ENCODE data around the gene SP8.

Gene SP8

GRCh38 chr7:20793248-20793647, 6.6 kb upstream of the SP8 start:
- Mint-ChIP-seq H3K4me3 (no peak overlapping the region), H3K9me3 (peaks cover 3% of the 10 kb centered on the region), H3K27me3 (ENCODE audit: low read depth) (peaks cover 95% of the 10 kb centered on the region), H3K27ac (no peak overlapping the region), H3K4me1 (peaks cover 5% of the 10 kb centered on the region), H3K36me3 (ENCODE audit: low read depth) (no peaks in the 10 kb centered on the region)
- TF ChIP-seq, protein P1, sequence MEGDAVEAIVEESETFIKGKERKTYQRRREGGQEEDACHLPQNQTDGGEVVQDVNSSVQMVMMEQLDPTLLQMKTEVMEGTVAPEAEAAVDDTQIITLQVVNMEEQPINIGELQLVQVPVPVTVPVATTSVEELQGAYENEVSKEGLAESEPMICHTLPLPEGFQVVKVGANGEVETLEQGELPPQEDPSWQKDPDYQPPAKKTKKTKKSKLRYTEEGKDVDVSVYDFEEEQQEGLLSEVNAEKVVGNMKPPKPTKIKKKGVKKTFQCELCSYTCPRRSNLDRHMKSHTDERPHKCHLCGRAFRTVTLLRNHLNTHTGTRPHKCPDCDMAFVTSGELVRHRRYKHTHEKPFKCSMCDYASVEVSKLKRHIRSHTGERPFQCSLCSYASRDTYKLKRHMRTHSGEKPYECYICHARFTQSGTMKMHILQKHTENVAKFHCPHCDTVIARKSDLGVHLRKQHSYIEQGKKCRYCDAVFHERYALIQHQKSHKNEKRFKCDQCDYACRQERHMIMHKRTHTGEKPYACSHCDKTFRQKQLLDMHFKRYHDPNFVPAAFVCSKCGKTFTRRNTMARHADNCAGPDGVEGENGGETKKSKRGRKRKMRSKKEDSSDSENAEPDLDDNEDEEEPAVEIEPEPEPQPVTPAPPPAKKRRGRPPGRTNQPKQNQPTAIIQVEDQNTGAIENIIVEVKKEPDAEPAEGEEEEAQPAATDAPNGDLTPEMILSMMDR (IDR thresholded peaks at IDR 0.05; ENCODE audit: unreplicated experiment in 3 of 3) = no peak

GRCh38 chr7:20791538-20792434, 5.1 kb upstream of the SP8 start:
- Mint-ChIP-seq H3K36me3 (ENCODE audit: low read depth) (no peaks in the 10 kb centered on the region), H3K4me1 (peaks cover 7% of the 10 kb centered on the region), H3K27ac (no peak overlapping the region), H3K9me3 (peaks cover 7% of the 10 kb centered on the region), H3K4me3 (no peak overlapping the region), H3K27me3 (ENCODE audit: low read depth) (peaks cover 99% of the 10 kb centered on the region)
- TF ChIP-seq, protein P1 (IDR thresholded peaks at IDR 0.05; ENCODE audit: unreplicated experiment in 3 of 3) = no peak

GRCh38 chr7:20790375-20790774, 3.7 kb upstream of the SP8 start:
- H3K27me3 Mint-ChIP-seq (ENCODE audit: low read depth) = peaks cover 99% of the 10 kb centered on the region
- TF ChIP-seq, protein P1 (IDR thresholded peaks at IDR 0.05; ENCODE audit: unreplicated experiment in 3 of 3) = no peak
- no peaks in the 10 kb centered on the region for H3K36me3 Mint-ChIP-seq (ENCODE audit: low read depth)
- peaks cover 7% of the 10 kb centered on the region for H3K9me3 Mint-ChIP-seq
- no peak overlapping the region for H3K27ac Mint-ChIP-seq
- no peak overlapping the region for H3K4me3 Mint-ChIP-seq
- H3K4me1 Mint-ChIP-seq = peaks cover 21% of the 10 kb centered on the region

DNA sequence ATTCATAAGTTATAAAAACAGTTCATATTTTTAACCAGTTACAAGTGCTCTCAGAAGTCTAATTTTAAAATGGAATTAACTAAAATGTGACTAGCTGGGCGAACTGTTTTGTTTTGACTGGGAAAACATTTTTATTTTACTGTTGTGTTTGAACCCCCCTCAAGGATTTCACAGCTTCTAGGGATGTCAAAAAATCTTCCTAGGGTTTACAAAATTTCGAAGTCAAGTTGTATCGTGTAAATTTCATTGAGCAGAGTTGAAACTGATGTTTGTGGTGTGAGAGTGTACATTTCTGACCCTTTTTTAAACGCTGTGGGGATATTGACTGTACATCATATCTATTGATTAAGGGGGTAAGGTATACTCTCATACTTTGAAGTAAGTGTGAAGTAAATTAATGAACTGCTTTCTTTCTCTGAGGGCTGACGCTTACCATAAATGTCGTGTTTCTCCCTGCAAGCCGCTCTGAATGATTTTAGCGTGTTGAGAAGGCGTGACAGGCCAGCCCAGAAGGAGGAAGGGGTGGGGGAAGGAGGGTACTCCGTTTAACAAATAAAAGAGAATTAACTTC, 1.8 kb upstream of the SP8 start:
- H3K27me3 Mint-ChIP-seq (ENCODE audit: low read depth) = peaks cover 93% of the 10 kb centered on the region
- H3K4me3 Mint-ChIP-seq = peak overlapping the region in 1 of 3 experiments; percentile 7
- H3K27ac Mint-ChIP-seq = no peak overlapping the region
- H3K36me3 Mint-ChIP-seq (ENCODE audit: low read depth) = no peaks in the 10 kb centered on the region
- peaks cover 7% of the 10 kb centered on the region for H3K9me3 Mint-ChIP-seq
- TF ChIP-seq, protein P1 (IDR thresholded peaks at IDR 0.05; ENCODE audit: unreplicated experiment in 3 of 3) = no peak
- peaks cover 28% of the 10 kb centered on the region for H3K4me1 Mint-ChIP-seq

- Mint-ChIP-seq H3K4me1 (peaks cover 33% of the 10 kb centered on the region), H3K4me3 (peak overlapping the region; percentile 68 to 83 (median 75)), H3K27ac (no peak overlapping the region)
These were observed 1.2 kb upstream of the SP8 start for GRCh38 chr7:20787660-20788419.

More at GRCh38 chr7:20787660-20788419, 1.2 kb upstream of the SP8 start:
- Mint-ChIP-seq H3K36me3 (ENCODE audit: low read depth) (no peaks in the 10 kb centered on the region), H3K27me3 (ENCODE audit: low read depth) (peaks cover 93% of the 10 kb centered on the region), H3K9me3 (peaks cover 5% of the 10 kb centered on the region)
- TF ChIP-seq, protein P1 (IDR thresholded peaks at IDR 0.05; ENCODE audit: unreplicated experiment in 3 of 3) = no peak

Measured in nephron (organoid).